ENCODE results near the gene SLC16A9. TPM values are rescaled to one million over a fixed set of nuclear protein-coding genes. Genes with fewer than 3 reads are reported as not detected.

Gene SLC16A9, protein sequence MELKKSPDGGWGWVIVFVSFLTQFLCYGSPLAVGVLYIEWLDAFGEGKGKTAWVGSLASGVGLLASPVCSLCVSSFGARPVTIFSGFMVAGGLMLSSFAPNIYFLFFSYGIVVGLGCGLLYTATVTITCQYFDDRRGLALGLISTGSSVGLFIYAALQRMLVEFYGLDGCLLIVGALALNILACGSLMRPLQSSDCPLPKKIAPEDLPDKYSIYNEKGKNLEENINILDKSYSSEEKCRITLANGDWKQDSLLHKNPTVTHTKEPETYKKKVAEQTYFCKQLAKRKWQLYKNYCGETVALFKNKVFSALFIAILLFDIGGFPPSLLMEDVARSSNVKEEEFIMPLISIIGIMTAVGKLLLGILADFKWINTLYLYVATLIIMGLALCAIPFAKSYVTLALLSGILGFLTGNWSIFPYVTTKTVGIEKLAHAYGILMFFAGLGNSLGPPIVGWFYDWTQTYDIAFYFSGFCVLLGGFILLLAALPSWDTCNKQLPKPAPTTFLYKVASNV
- 0.33 and 1.9 TPM in 2 replicates for total RNA-seq

GRCh38 chr10:59709395-59710125 lies at the start of gene SLC16A9:
Gene SLC16A9, minus strand, starts transcription at chr10:59709850. Its CDS starts 25,559 bp downstream, at chr10:59684291.

DNA sequence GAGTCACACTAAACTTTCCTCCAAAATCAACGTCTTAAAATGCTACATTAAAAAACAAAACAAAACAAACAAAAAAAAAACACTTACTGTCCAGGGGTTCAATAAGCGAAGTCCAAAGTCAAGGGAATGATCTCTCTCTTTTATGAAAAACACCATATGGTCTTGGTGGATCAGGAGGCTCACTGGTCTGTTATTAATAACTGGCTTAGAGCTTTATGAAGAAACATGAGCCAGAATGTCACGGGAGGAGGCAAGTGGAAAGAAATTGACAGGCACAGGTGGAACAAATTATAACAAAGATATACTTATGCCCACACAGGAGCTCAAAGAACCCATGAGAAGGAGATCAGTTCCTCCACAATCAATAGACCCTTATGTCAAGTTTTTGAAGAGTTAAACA lies 43.6 kb upstream of the SLC16A9 start, which contains the start of gene MRLN:
Gene MRLN (minus strand): TSS at position 189 of the 400 bp plus-strand sequence.

Other genes starting within 250 kb of the SLC16A9 start
- not detected in 2 replicates for gene MRLN, start 43.6 kb upstream of the SLC16A9 start, total RNA-seq
- gene CCDC6, start 196.7 kb upstream of the SLC16A9 start, total RNA-seq = 34.7 and 42.2 TPM in 2 replicates

Data from smooth muscle cell of trachea (primary cell).